Measurements from ENCODE around the gene FAM174C.

GRCh38 chr19:1296078-1296477 lies 20.7 kb downstream of the FAM174C start:
- TF ChIP-seq NR2F2 (IDR thresholded peaks at IDR 0.05) (no peak), CTCF (IDR thresholded peaks at IDR 0.05; ENCODE audit: low read depth, low read length, missing input control) (no peak), EGR1 (IDR thresholded peaks at IDR 0.05; ENCODE audit: low read depth in 2 of 2) (no peak), YY1 (IDR thresholded peaks at IDR 0.05) (no peak), RXRA (IDR thresholded peaks at IDR 0.05) (no peak), HNF4G (IDR thresholded peaks at IDR 0.05) (no peak), SP1 (IDR thresholded peaks at IDR 0.05) (no peak)

All from liver (tissue), 3 donors.